T-helper 22 cell (primary cell): ENCODE measurements around the gene HCN3.

Experiments used
- DNase-seq: peaks from one replicate; pipeline ENCODE4 v3.0.0-alpha.2; 2020; ENCODE audit warnings: low read depth

Gene HCN3

DNA sequence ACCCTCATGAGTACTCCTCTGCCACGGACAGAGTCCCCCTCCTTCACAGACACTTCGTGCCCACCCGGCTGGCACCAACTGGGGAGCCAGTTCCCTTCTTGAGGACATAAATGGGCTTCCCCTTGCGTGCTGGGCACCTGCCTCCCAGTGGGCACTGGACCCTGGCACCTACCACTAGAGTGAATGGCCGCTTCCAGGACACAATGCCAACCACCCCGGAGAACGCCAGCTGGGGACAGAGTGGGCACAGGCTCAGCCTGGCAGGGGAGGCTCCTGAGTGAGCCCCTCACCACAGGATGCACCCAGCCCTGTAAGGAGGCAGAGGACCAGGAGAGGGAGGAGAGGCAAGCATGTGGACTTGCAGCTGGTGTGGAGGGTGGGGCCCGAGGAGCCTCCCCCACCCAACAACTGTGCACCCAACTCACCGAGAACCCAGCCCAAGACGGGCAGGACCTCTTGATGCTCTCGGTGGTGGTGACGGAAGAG lies 23.0 kb upstream of the HCN3 start:
- DNase-seq: no peak

DNA sequence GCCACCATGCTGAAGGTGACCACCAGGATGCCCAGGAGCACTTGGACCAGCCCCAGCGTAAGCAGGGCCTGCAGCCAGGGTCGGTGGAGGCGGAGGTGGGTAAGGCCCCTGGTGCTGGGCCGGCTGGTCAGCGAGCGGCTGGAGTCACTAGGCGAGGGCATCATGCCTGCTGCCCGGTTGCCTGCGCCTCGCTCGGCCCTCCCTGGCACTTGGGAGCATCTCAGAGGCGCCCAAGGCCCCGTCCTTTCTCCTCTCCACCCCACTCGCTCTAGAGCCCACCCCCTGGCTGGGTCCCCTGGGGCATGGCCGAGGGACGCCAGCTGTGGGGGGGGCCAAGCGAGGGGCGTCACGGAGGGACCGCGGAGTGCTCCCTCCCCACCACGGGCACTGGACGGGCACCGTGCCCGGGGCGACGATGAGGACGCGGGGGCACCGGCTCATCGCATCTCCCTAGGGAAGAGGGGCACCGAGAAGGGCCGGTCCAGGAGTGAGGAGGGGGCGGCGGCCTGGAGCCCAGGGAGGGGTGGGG lies 22.5 kb upstream of the HCN3 start:
- DNase-seq: no peak

DNA sequence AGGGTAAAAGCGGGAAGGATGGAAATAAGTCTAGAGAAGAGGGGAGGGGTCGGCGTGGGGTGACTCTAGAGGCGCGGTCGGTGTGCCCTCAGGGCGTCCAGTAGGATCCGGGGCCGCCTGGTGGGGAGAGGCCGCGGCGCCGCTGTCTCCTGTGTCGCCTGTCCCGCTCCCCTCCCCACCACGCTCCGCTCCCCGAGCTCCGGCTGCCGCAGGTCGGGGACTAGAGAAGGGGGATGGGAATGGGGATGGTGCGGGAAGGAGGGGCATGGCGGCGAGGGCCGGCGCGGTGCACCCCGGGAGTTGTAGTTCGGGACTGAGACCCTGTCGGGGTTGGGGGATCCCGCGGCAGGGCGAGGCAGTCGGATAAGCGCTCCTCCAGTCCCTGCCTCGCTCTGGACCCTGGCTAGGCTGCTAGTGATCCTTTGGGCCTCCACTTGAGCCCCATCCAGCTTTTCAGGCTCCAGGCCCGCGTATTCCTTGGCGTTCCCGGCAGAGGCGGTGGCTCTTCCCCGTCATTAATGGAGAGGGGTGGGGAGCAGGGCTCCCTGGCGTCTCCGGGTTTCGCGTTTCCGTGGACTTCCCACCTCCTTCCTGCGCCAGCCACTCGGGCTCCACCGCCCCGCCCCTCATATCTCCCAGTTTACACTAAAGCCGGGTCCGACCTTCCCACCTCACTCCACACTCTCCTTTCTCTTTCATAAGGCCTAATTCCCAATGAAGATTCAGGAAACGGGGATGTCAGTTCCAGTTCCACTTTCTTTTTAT lies 21.8 kb upstream of the HCN3 start, which contains the start of gene ENTREP3:
ENTREP3 (minus strand) TSS at position 241 of the 765 bp plus-strand sequence. CDS start 606 bp downstream, outside the sequence.
- peak; percentile 65 for DNase-seq

DNA sequence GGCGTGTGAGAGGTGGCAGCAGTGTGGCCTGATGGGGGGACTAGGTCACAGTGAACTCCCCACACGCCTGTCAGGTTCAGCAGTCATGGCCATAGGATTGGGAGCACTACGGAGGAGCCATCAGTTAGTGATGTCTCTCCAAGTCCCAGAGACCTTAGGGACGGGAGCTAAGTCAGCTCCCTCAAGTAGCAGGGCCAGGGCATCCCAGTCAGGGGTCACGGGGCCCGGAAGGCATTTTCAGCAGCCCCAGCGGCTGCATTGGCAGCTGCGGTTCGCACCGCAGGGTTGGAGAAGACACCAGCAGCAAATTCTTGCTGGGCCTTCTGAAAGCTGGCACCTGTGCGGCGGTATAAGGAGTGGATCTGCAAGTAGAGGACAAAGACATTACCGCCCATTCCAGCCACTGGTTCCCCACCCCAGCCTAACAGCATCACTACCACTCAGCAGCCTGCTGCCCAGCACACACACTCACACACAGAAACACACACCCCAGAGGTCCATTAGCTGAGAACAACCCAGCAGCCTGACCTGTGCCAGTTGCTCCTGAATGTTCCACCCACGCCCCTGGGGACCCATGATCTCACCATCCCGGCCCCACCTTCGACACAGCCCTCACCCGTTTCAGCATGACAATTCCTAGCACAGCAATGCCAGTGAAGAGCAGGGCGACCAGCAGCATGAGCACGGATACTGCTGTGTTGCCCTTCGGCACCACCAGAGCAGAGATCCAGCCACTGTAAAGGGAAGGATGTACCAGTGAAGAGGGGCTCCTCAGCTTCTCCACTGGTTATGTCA lies 21.0 kb upstream of the HCN3 start:
- DNase-seq: no peak

DNA sequence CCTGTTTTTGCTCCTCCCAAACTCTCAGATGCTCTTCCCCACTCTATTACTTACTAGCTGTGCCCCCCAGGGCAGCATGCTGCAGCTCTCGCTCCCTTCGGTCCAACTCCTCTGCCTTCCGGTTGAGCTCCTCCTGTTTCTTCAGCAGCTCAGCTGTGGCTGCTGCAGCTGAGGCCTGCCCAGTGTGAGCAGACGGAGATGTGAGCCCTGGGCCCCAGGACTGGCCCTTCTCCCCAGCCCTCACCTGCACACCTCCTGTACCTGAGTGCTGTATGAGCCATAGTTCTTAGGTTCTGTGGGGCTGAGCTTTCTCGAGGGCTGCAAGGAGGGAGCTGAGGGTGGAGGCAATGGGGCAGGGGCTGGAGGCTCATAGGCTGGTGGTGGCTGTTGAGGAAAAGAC lies 17.0 kb upstream of the HCN3 start:
- DNase-seq: no peak

DNA sequence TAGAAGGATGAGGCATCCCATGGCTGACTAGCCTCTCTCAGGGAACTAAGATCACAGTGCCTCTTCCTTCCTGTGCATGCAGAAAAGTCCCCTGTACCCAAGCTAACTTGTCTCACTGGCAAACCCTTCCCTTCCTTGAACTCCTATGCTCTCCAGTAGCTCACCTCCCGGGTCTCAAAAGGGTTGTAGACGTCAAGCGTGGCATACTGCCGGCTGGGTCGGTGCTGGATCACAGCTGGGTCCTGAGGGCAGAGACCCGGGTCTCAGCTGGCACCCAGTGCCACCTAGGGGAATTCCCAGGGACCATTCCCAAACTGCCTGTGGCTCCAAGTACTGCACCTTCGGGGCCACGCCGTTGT lies 15.8 kb upstream of the HCN3 start:
- DNase-seq: no peak

DNA sequence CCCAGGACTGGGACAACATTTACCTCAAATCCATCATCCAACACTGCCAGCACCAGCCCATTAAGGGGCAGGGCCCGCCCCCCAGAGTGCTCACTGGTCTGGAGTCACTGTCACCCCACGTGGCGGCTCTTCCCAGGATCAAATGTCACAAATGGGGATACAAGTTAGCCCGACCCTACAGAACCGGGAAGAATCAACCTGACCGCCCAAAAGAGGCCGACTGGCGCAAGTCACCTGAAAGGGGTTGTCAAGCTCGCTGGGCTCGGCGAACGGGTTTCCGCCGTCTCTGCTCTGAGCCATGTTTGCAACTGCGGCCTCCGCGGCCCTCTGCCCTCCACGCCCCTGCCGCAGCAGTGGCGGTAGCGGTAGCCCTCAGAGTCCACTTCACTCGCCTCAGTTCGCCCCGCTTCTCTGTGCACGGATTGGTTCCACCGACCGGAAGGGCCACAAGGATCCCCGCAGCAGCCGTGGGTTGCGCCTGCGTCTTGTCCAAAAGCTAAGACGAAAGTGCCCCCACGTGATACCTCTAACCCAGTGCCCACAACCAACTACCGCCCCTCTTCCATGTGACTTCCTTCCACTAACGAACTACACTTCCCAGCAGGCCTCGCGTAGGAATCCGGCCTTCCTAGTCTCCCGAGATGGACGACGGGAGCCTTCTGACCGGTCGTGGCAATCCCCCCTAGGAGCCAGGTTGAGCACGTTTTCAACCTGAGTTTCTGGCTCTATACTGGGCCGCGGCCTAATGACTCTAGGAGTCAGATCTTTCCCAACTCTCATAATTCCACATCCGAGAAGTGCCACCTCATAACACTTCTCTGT lies 15.2 kb upstream of the HCN3 start, which contains the start of gene SCAMP3:
SCAMP3 (minus strand) TSS at position 509 of the 822 bp plus-strand sequence; CDS start at position 300, 209 bp downstream.
- DNase-seq: peak; percentile 86

DNA sequence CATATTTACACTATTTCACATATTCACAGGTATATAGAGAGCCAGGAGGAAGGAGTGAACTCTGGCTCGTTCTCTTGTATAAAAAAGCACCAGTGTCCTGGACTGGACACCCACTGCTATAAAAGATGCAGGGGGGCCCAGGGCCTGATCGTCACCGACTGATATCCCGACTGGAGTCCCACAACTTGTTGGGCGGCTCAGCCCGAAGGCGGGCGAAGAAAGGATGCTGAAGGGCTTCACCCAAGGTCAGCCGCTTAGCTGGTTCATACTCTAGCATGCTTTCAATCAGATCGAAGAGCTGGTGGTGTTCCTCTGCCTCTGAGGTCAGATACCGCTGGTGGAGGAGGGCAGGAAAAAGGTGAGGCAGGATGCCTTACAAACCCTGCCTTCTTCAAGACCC lies 14.2 kb upstream of the HCN3 start:
- DNase-seq: no peak

DNA sequence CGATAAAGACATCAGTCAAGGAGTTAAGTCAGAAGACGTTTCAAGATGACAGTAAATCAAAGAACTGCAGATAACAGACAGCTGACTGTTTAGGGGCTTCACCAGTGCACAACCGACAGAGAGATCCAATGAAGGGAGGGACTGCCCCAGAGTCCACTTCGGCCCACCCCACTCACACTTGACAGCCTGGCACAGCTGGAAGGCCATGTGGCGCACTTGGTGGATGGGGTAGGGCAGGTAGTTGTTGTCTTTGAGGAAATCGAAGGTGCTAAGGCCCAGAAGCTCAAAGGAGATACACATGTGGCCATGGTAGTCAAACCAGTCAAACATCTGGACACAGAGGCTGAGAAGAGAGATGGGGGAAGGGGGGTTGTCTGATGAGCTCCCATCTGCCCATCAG lies 10.7 kb upstream of the HCN3 start:
- no peak for DNase-seq

DNA sequence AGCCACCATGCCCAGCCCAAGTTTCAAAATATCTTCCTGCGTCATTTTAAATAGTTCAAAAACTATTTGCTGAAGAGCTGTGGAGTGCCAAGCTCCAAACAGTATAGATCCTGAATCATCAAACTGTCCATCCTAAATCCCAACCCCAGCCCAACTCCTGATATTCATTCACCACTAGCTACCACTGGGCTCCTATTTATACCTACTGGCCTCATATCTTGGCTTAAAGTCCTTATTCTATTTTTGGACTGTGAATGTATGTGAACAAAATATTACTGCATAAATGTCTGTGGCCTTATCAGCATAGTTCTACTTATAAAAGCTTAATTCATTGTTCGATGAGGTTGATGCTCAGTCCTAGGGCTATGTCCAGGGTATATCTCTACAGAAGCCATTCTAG lies 9.9 kb upstream of the HCN3 start:
- no peak for DNase-seq

DNA sequence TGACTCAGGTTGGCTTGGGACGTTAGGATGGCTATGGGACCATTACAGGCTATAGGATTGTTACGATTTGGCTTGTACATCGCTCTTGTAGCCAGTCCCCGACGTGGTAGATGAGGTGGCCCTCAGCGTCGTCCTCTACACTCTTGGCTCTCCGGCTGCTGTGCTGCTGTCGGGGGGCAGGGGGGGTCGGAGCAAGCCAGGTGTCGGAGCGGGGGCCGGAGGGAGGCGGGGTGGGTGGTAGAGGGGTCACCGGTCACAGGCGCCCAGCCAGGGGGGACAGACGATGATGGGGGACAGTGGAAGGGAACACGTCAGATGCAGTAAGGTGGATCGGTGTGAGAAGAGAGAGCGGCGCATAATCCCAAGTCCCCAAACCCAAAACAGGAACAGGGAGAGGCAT lies 8.6 kb upstream of the HCN3 start:
- DNase-seq: no peak

DNA sequence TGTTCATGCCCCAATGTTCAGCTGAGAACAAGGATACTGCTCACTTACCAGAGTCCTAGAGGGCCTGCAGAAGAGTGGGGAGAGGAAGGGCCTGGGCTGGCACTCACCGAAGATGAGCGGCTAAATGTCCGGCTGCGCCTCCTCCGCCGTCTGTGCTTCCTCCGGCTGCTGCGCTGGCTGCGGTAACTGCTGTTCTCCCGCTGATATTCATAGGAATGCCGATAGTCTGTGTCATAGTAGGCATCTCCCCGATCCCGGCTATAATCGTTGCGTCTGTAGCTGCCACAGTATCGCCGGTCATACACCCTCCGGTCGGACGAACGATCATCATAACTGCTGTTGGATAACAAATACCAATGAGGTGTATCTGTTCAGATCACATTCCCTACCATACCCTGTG lies 7.9 kb upstream of the HCN3 start:
- DNase-seq: no peak

DNA sequence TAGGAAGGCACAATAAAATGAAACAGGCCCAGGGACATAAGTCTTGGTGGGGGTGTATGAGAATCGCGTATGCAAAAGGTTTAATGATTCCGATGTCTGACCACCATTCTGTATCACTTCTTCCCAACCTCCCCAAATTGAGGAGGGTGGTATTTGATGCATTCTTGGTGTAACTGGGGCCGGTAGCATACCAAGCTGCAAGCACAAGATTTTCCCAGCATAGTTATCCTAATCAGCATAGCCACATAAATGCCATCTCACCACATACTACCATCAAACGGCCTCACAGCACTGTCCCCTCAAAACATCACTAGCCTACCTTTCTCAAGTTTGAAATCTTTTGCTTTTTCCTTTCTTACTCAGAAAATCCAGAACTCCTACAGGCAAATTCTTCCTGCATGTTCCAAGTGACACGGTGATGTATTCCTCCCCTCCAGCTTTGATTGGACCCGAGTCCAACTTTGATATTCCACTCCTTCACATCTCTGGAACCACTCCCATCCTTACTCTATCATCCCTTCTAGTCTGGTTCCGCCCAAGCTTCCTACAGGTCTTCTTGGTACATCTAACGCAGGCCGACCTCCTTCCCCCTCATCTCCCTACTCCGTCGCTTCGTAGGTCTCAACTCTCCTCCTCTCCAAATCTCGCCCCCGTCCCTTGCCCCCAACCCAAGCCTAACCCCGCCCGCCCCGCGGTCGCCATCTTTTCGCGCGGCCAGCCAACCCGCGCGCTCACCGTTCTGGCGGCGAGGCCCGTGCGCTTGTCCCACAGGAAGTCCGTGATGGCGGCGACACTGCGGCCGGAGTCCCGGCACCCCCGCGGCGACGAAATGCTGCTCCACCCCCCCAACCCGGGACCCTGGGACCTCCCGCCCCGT lies 4.6 kb upstream of the HCN3 start:
- DNase-seq: no peak

DNA sequence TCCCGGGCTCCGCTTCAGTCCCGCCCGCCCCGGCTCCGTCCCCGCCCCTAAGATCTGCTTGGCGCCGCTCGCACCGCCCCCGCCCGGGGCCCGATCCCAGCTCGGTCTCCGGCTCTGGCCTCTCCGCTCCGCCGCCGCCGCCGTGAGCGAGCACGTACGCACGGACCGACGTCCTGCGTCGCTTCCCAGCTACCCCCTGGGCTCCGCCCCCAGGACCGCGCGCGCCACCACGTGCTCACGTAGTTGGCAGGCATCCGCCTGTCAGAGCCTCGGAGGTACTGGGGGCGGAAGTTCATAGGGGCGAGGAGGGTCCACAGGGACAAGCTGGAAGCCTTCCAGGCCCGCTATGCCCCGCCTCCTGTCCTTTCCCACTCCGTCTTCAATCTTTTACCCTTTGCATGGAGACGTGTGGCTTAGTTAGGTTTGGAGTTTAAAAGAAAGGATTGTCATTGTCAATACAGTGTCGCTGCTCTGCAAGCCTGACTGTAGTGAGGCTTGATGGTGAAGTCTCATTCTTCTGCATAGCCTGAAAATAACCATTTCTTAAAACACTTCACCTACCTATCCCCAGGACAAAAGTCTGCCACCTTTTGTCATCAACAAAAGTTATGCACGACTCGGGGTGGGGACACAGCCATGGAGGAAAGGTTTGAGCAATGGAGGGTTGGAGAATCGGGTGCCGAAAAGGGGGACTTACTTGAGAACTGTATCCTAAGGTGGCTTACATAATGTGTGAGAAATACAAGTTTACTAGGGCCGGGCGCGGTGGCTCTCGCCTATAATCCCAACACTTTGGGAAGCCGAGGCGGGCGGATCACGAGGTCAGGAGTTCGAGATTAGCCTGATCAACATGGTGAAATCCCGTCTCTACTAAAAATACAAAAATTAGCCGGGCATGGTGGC lies 3.7 kb upstream of the HCN3 start, which contains the start of gene CLK2:
CLK2 (minus strand) TSS at position 162 of the 903 bp plus-strand sequence. CDS start 2,527 bp downstream, outside the sequence.
- peak; percentile 91 for DNase-seq

DNA sequence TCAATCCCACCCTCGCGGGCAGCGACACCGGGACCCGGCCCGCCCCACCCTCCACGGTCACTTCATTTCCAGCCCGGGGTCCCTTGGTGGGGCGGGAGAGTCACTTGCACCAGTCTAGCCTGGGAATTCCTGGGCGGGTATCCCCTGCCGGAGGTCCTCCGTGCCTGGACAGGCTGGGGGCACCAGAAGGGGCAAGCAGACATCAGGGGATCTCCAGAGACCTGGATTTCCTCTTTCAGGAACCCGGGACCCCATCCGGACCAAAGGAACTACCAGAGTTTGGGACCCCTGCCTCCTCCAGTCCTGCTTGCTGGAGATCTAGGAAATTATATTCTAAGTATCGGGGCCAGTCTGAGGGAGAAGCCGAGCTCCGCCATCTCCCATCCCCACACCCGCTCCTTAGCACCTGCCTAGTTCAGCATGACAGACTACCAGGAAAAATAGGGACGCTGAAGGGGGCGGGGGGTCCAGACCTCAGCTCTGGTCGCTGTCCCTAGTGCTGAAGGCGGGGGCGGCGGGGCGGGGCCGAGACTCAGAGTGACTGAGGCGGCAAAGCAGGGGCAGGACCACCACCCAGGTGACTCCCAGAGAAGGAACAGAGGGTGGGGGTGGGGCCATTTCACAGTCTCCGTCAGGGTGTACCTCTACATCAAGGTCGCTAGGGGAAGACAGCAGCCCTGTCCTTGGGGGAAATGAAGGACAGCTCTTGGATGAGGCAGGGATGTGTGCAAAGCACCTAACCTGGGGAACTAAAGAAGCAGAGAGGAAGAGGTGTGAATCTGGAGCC lies 832 bp downstream of the HCN3 start:
- peak; percentile 67 for DNase-seq

DNA sequence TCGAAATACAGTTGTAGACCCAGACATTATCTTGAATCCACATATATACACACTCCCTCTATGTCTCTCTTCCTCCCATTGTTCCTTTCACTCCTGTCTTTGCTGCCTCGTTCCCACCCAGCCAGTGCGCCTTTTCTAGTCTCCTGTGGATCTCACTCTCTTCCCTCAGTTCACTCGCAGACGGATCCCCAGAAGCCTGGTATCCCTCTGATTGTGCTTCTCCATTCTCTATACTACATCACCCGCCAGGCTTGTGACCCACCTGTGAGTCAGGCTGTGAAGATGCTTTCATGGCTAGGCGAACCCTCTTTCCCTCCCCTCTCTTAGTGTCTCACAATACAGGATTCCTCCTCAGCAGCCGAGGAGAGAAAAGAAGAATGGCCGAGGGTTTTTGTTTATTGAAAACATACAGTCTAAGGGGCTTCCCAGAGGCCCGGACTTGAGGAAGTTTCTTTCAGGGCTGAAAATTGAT lies 1.5 kb downstream of the HCN3 start:
- DNase-seq: no peak

DNA sequence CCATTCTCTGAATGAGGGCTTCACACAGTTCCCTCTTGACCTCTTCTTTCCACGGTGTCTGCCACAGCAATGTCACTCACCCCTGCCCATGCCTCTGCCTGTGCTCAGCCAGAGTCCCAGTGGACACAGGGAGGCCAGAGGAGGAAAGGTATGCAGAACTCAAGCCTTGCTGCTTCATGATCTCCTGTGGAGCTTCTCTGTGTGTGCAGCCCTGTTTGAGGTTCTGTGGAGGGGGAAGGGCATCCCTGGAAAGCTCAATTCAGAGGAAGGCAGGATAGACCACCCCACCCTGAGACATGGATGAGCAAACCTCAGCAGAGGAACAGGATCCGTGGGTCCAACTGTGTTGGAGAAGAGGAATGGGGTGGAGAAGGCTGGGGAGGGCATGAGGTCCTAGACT lies 2.0 kb downstream of the HCN3 start:
- no peak for DNase-seq

DNA sequence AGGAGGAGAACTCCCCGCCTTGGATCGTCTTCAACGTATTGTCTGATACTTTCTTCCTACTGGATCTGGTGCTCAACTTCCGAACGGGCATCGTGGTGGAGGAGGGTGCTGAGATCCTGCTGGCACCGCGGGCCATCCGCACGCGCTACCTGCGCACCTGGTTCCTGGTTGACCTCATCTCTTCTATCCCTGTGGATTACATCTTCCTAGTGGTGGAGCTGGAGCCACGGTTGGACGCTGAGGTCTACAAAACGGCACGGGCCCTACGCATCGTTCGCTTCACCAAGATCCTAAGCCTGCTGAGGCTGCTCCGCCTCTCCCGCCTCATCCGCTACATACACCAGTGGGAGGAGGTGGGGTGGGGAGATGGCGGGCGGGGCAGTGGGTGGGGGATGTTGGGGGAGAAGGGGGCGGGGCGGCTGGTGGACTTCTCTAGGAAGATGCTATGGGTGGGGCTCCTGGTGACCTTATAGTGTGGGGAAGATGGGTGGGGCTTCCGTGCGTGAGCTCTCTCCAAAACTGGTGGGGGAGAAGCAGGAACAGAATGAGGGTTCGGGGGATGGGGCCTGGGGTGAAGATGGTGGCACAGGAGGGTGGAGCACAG lies 5.3 kb downstream of the HCN3 start:
- no peak for DNase-seq
